PFSK-1 (cell line): ENCODE data around the gene P2RY12.

Experiments used
- POLR2AphosphoS5 ChIP-seq: IDR thresholded peaks from 2 replicates; pipeline ENCODE4 v1.6.1; 2012; ENCODE audit warnings: low read depth, mild to moderate bottlenecking, control low read depth, low read length, moderate library complexity
- TF ChIP-seq, protein P1 (sequence below), 2 experiments: IDR thresholded peaks; 2 replicates each; pipeline versions ENCODE4 v1.6.1 to v1.8.0; 2011 to 2012; ENCODE audit warnings: low read depth in 2 of 2, low read length in 2 of 2, control low read depth in 1 of 2, inconsistent platforms in 1 of 2, mild to moderate bottlenecking in 1 of 2, moderate library complexity in 1 of 2; ENCODE audit not compliant: insufficient read depth in 1 of 2

DNA sequence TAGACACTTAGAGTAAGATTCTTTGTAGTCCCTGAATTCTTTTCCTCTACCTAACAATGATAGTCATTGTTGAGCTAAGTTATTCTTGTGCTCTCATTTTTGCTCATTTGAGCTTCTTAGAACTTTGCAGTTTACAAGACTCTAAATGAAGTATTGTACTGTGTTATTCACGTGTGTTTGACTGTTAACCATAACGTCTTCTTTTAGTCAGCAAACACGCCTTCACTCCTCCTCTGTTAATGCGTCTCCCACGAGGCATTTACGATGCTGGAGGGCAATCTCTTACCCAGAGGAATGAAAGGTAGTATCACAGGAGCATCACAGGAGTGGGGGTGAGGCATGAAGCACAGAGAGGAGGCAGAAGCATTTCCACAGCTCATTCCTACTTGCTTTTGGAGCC lies 91.4 kb downstream of the P2RY12 start:
- no peak for TF ChIP-seq POLR2AphosphoS5
- TF ChIP-seq, protein P1, sequence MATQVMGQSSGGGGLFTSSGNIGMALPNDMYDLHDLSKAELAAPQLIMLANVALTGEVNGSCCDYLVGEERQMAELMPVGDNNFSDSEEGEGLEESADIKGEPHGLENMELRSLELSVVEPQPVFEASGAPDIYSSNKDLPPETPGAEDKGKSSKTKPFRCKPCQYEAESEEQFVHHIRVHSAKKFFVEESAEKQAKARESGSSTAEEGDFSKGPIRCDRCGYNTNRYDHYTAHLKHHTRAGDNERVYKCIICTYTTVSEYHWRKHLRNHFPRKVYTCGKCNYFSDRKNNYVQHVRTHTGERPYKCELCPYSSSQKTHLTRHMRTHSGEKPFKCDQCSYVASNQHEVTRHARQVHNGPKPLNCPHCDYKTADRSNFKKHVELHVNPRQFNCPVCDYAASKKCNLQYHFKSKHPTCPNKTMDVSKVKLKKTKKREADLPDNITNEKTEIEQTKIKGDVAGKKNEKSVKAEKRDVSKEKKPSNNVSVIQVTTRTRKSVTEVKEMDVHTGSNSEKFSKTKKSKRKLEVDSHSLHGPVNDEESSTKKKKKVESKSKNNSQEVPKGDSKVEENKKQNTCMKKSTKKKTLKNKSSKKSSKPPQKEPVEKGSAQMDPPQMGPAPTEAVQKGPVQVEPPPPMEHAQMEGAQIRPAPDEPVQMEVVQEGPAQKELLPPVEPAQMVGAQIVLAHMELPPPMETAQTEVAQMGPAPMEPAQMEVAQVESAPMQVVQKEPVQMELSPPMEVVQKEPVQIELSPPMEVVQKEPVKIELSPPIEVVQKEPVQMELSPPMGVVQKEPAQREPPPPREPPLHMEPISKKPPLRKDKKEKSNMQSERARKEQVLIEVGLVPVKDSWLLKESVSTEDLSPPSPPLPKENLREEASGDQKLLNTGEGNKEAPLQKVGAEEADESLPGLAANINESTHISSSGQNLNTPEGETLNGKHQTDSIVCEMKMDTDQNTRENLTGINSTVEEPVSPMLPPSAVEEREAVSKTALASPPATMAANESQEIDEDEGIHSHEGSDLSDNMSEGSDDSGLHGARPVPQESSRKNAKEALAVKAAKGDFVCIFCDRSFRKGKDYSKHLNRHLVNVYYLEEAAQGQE (IDR thresholded peaks at IDR 0.05; ENCODE audit: insufficient read depth in 1 of 2, low read depth in 2 of 2, low read length in 2 of 2), result no peak
